Smooth muscle cell (in vitro differentiated cells): ENCODE measurements around the gene ARF1. TPM values are rescaled to one million over a fixed set of nuclear protein-coding genes. Genes with fewer than 3 reads are reported as not detected.

Experiments
- DNase-seq: peaks from one replicate; lab custom pipeline; 2025; ENCODE audit not compliant: unreplicated experiment; lab: John Stamatoyannopoulos, UW
- H2AFZ ChIP-seq: fragments of 200-600 bp; sonication (generic); 2 replicates; pipeline ENCODE4 v1.6.0; 2016; ENCODE audit warnings: antibody characterized with exemption, low read depth, mild to moderate bottlenecking
- H3F3A ChIP-seq: fragments of 200-600 bp; sonication (generic); 2 replicates; pipeline ENCODE4 v1.6.0; 2017; ENCODE audit warnings: antibody characterized with exemption, low read depth
- H3K27ac ChIP-seq: fragments of 200-600 bp; sonication (generic); 2 replicates; pipeline ENCODE4 v1.5.1; 2016; ENCODE audit warnings: low read depth, mild to moderate bottlenecking
- H3K27me3 ChIP-seq: fragments of 200-600 bp; sonication (generic); 2 replicates; pipeline ENCODE4 v1.6.1; 2016; ENCODE audit warnings: low read depth, mild to moderate bottlenecking
- H3K36me3 ChIP-seq: fragments of 200-600 bp; sonication (generic); 2 replicates; pipeline ENCODE4 v1.5.1; 2016; ENCODE audit warnings: low read depth
- H3K4me1 ChIP-seq: fragments of 200-600 bp; sonication (generic); 2 replicates; pipeline ENCODE4 v1.5.1; 2016; ENCODE audit warnings: low read depth
- H3K4me2 ChIP-seq: fragments of 200-600 bp; sonication (generic); 2 replicates; pipeline ENCODE4 v1.6.0; 2016; ENCODE audit warnings: mild to moderate bottlenecking
- H3K4me3 ChIP-seq: fragments of 200-600 bp; sonication (generic); 2 replicates; pipeline ENCODE4 v1.5.1; 2016; ENCODE audit warnings: mild to moderate bottlenecking
- H3K79me2 ChIP-seq: fragments of 200-600 bp; sonication (generic); 2 replicates; pipeline ENCODE4 v1.6.0; 2016; ENCODE audit warnings: low read depth, mild to moderate bottlenecking
- H3K9ac ChIP-seq: fragments of 200-600 bp; sonication (generic); 2 replicates; pipeline ENCODE4 v1.6.0; 2016; ENCODE audit warnings: low read depth
- H3K9me3 ChIP-seq: fragments of 200-600 bp; sonication (generic); replicated peaks from 2 replicates; pipeline ENCODE4 v1.5.1; 2016; ENCODE audit warnings: low read depth
- H4K20me1 ChIP-seq: fragments of 200-600 bp; sonication (generic); 2 replicates; pipeline ENCODE4 v1.6.0; 2016; ENCODE audit warnings: low read depth
- WGBS: methylation state at CpG from one replicate; pipeline ENCODE4 v1.1.7; 2016; ENCODE audit warnings: low lambda C conversion rate; 5-methylcytosine and 5-hydroxymethylcytosine counted together
- polyA plus RNA-seq: library from polyadenylated mRNA; unstranded; fragments of >200 nt; fragmentation: Nextera tagmentation; extraction: Ambion mirVana; gene quantifications from 2 replicates; pipeline ENCODE4 v1.2.1, GENCODE V29; 2016
- total RNA-seq: library from RNA; depleted of rRNA; stranded (reverse); fragments of >200 nt; gene quantifications from 2 replicates; pipeline ENCODE4 v1.2.3, GENCODE V29; 2014
- TF ChIP-seq, protein P1 (sequence below): fragments of 200-600 bp; sonication (generic); IDR thresholded peaks from 2 replicates; pipeline ENCODE4 v1.5.1; 2017; ENCODE audit warnings: borderline replicate concordance, mild to moderate bottlenecking, antibody characterized with exemption; ENCODE audit not compliant: insufficient read depth, poor library complexity, severe bottlenecking

ARF1 gene
- total and polyA plus RNA-seq, 2 experiments from 2014 or later = 237 to 698 TPM

DNA sequence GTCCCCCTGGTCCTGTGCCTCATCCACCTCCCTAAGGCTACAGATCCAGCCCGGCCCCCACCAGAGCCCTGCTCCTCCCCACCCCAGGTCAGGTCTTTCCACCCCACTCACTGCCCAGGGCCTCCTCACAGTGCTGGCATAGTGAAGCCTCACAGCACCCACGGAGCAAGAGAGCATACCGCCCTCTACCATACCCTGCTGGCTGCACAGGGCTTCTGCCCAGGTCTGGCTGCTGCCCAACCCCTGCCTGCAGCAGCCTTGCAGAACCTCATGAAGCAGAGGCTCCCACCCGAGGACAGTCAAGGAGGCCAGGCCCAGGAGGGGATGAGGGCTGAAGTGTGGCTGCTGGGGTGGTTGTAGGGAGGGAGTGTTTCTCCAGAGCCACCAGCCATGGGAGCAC lies 19.7 kb upstream of the ARF1 start:
- H3K4me3 ChIP-seq = no peak overlapping the region
- TF ChIP-seq, protein P1, sequence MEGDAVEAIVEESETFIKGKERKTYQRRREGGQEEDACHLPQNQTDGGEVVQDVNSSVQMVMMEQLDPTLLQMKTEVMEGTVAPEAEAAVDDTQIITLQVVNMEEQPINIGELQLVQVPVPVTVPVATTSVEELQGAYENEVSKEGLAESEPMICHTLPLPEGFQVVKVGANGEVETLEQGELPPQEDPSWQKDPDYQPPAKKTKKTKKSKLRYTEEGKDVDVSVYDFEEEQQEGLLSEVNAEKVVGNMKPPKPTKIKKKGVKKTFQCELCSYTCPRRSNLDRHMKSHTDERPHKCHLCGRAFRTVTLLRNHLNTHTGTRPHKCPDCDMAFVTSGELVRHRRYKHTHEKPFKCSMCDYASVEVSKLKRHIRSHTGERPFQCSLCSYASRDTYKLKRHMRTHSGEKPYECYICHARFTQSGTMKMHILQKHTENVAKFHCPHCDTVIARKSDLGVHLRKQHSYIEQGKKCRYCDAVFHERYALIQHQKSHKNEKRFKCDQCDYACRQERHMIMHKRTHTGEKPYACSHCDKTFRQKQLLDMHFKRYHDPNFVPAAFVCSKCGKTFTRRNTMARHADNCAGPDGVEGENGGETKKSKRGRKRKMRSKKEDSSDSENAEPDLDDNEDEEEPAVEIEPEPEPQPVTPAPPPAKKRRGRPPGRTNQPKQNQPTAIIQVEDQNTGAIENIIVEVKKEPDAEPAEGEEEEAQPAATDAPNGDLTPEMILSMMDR = no peak
- H3K9ac ChIP-seq = no peak overlapping the region
- no peak for DNase-seq
- no peak overlapping the region for H2AFZ ChIP-seq
- peaks cover 44% of the 10 kb centered on the region for H3K27me3 ChIP-seq
- no peak overlapping the region for H3K27ac ChIP-seq
- H3K4me1 ChIP-seq = peaks cover 7% of the 10 kb centered on the region
- H3K9me3 ChIP-seq = no peaks in the 10 kb centered on the region
- WGBS = 77% methylated on average over 4 of the region's 4 CpGs
- H4K20me1 ChIP-seq = no peaks in the 10 kb centered on the region
- no peaks in the 10 kb centered on the region for H3F3A ChIP-seq
- no peak overlapping the region for H3K4me2 ChIP-seq
- no peaks in the 10 kb centered on the region for H3K79me2 ChIP-seq
- no peaks in the 10 kb centered on the region for H3K36me3 ChIP-seq

DNA sequence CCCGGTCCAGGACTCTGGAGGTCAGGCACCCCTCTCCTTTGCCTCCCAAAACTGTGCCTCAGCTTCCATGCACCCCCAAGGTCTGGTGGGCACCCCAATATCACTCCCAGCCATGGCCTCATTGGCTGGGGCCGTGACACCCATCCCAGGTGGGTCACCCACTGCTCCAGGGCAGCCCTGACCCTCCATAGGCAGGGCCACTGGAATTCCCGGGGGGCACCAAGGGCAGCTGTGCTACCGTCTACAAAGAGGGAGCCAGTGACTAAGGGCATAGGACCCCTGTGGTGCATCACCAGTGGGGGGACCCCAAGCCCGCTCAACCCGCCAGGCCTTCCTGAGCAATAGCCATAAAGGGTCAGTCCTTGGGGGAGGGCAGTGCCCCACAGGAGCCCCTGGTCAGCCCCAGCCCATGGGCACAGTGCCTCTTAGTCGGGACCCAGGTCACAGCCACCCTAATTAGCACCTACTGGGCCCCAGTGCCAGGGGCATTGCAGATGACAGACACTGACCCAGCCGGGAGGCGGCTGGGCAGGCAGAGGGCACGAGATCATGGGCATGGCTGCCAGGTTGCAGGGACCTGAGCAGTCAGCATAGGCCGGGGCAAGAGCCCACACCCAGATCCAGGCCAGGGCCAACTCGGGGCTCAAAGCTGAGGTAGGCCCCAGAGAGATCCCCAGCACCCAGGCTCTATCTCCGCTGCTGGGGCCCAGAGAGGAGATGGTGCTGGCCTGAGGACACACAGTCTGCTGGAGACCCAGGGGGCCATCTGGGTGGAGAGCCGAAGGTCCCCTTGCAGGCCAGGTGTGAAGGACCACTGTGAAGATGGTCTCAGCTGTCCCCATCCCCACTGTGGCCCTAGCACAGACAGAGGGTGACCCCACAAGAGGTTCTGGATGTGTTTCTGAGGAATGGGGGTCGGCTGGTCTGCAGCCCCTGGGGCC lies 19.0 kb upstream of the ARF1 start:
- WGBS = 91% methylated on average over 15 of the region's 15 CpGs
- peaks cover 7% of the 10 kb centered on the region for H3K4me1 ChIP-seq

DNA sequence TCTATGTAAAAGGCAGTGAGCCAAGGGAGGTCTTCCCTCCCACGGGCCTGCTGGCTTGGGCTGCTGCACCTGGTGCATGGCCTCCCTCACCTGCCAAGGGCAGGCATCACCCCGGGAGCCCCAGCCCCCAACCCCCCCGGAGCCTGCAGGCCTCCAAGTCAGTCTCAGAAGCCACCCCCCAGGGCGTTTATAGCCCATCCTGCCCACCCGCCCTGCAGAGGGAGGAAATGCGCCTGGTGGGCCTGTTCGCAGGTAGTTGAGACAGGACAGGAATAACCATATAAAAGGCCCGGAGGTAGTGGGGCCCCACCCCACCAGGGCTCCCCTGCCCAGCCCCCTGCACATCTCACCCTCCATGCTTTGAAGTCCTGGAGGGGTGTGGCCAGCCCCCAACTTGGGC lies 18.2 kb upstream of the ARF1 start:
- H3K9ac ChIP-seq = no peak overlapping the region
- H2AFZ ChIP-seq = no peak overlapping the region
- H4K20me1 ChIP-seq = no peaks in the 10 kb centered on the region
- H3K79me2 ChIP-seq = no peaks in the 10 kb centered on the region
- no peak for DNase-seq
- H3K4me3 ChIP-seq = no peak overlapping the region
- TF ChIP-seq, protein P1 = no peak
- H3K27ac ChIP-seq = no peak overlapping the region
- peaks cover 7% of the 10 kb centered on the region for H3K4me1 ChIP-seq
- 47% methylated on average over 8 of the region's 8 CpGs for WGBS
- H3F3A ChIP-seq = no peaks in the 10 kb centered on the region
- peaks cover 36% of the 10 kb centered on the region for H3K27me3 ChIP-seq
- H3K4me2 ChIP-seq = no peak overlapping the region
- H3K9me3 ChIP-seq = no peaks in the 10 kb centered on the region
- H3K36me3 ChIP-seq = no peaks in the 10 kb centered on the region

More for the DNA sequence above, 19.0 kb upstream of the ARF1 start:
- Histone ChIP-seq H3K9me3 (no peaks in the 10 kb centered on the region), H4K20me1 (no peaks in the 10 kb centered on the region), H3K79me2 (no peaks in the 10 kb centered on the region), H3K4me2 (no peak overlapping the region), H3K27ac (no peak overlapping the region), H3K36me3 (no peaks in the 10 kb centered on the region), H3F3A (no peaks in the 10 kb centered on the region), H2AFZ (no peak overlapping the region), H3K9ac (no peak overlapping the region), H3K27me3 (peaks cover 43% of the 10 kb centered on the region), H3K4me3 (no peak overlapping the region)
- DNase-seq = no peak
- TF ChIP-seq, protein P1 = no peak
